HG02981 (cell line): ENCODE data around the gene ELF4.
A peak's percentile ranks its signal among the peaks of the same experiment; 100 is the strongest.

Source experiments
- ATAC-seq: cut with Tn5 transposase; IDR thresholded peaks from one replicate; pipeline ENCODE4 v1.9.1; 2021; ENCODE audit warnings: mild to moderate bottlenecking, moderate library complexity; ENCODE audit not compliant: unreplicated experiment

Gene ELF4

GRCh38 chrX:130053236-130053635, 57.1 kb downstream of the ELF4 start:
- ATAC-seq = no peak

- no peak for ATAC-seq
These were observed 59.0 kb downstream of the ELF4 start for GRCh38 chrX:130051176-130051845.

- ATAC-seq = no peak
These were observed 60.5 kb downstream of the ELF4 start for GRCh38 chrX:130049821-130050220.

GRCh38 chrX:130048686-130049222, 61.5 kb downstream of the ELF4 start:
- no peak for ATAC-seq

DNA sequence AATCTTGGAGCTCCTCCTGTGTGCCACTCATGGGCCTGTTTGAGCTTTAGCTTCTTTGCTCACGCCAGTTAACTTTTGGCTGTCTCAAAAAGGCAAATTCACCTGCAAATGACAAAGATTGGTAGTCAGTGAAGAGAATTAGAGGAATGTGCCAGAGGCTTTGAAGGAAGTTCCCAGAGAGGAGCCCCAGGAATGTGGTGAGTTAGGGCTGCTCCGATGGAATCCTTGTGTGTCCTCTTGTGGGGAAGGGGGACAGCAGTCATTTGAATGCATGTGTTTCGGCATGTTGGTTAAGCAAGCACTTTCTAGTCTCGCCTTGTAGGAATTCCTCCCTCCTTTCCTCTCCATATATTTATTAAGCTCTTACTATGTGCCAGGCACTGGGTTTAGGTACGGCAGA, 62.9 kb downstream of the ELF4 start:
- ATAC-seq = no peak

DNA sequence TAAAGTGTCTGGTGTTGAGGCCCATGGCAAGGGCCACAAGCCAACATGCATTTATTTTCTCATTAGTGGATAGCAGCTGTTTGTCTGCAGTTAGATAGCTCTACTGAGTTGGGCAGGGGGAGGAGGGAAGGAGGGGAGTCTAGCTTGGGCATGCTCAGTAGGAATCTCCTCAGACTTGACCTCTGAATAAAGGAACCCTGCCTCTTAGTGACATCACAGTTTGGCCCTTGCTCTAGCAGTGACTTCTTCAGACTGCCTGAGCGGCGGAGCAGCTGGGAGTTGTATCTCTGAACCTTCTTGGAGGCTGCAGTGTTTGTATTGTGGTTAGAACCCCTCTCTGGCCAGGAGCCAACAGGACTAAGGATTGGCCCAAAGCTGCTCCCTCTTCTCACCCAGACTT, 70.5 kb downstream of the ELF4 start:
- no peak for ATAC-seq

GRCh38 chrX:130034178-130034577, 76.1 kb downstream of the ELF4 start:
- no peak for ATAC-seq

DNA sequence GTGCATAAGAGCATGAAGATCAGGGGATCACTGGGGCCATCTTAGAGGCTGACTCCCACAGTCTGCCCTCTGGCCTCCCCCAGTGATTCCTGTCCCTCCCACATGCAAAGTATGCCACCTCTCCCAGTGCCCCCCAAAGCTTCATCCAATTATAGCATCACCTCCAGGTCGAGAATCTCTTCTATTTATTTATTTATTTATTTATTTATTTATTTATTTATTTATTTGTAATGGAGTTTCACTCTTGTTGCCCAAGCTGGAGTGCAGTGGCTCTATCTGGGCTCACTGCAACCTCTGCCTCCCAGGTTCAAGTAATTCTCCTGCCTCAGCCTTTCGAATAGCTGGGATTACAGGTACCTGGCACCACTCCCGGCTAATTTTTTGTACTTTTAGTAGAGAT, 77.7 kb downstream of the ELF4 start:
- ATAC-seq = no peak

DNA sequence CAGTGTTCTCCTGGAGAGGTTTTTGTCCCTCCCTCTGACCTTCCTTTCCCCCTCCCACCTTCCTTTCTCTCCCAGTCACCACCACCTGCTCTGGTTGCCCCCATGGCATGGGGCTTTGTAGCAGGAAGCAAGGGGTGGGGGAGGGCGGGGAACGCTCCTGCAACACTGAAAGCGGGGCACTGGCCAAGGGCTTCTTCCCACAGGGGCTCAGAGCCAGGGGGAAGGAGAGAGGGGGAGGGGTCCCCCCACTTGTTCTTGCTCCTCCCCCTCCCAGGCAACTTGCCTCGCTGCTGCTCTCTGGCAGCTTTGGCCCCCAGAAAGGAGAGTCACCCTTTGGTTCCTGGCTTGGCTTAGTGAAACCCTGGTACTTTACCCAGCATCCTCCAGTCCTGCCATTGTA, 79.5 kb downstream of the ELF4 start:
- no peak for ATAC-seq

DNA sequence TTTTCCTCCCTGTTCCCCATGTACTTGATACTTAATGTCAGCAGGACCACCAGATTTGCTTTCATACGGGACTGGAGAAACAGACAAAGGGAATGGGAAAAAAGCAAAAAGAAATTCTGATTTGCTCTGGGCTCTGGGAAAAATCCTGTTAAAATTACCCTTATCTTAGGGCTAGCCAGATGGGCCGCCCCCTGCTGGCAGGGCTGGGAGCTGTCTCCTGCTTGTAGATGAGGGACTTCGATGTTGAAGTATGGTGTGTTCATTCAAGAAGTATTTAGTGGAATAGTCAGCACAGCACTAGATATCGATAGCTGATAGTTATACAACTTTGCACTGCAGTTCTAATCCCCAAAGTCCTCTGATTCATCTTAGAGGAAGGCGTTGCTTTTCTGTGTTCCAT, 82.1 kb downstream of the ELF4 start:
- ATAC-seq = no peak

DNA sequence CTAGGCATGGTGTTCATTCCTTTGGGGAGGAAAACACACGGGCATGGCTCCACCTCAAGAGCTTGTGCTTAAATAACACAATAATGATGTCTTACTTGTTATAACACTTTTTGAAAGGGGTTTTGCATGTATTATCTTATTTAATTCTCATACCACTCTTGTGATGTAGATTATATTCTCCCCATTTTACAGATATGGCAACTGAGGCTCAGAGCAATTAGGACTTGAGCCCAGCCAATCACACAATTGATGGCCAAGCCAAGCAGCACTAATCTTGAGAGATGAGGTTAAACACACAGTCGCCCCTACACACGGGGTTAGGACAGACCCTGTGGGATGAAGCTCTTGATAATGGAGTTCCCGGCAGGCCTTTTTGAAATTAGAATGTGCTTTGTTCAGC, 82.7 kb downstream of the ELF4 start:
- no peak for ATAC-seq

DNA sequence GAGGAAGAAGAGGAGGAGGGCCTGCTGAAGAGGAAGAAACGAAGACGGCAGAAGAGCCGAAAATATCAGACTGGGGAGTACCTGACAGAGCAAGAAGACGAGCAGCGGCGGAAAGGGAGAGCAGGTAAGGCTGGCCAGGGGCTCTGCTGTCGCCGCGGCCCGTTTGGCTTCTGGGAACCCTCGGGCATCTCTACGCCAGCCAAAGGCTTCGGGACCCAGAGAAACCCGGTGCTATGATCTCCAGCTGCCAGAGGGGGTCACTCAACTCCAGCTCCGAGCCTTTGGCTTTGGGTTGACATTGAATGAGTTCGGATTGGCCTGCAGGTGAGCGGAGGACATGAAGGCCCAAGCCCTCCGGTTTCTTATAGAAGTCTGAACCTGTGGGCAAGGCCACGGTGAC, 85.0 kb downstream of the ELF4 start:
- ATAC-seq = no peak

- peak; percentile 97 for ATAC-seq
These were observed 86.2 kb downstream of the ELF4 start for GRCh38 chrX:130024127-130024526.

- no peak for ATAC-seq
These were observed 89.5 kb downstream of the ELF4 start for GRCh38 chrX:130020661-130021324.

GRCh38 chrX:130018143-130018542, 92.2 kb downstream of the ELF4 start:
- no peak for ATAC-seq

DNA sequence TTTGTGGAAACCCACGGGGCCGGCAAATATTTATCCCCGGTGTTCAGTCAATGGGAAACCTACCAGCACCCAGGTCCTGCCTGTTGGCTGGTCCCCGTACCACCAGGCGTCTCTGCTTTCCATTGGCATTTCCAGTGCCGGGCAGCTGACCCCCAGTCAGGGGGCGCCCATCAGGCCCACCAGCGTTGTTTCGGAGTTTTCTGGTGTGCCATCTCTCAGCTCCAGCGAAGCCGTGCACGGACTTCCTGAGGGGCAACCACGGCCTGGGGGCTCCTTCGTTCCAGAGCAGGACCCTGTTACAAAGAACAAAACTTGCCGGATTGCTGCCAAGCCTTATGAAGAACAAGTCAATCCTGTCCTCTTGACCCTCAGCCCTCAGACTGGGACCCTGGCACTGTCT, 95.1 kb downstream of the ELF4 start:
- no peak for ATAC-seq
